ENCODE measurements around the gene FER. TPM values are rescaled to one million over a fixed set of nuclear protein-coding genes. Genes with fewer than 3 reads are reported as not detected.

FER gene
- total RNA-seq, 2 experiments from 2014 or later, result 9.4 to 10.0 TPM

GRCh38 chr5:109225716-109226625 is 478.3 kb downstream of the FER start:
- BruUV-seq (replicated peaks), result no TSS peak
- POLR2A ChIA-PET, result no interaction called here
- no peaks in the 10 kb centered on the region for H3K9me2 ChIP-seq (ENCODE audit: insufficient read depth, low read length)
- H3K4me3 ChIP-seq (ENCODE audit: low read depth, low read length, poor library complexity, severe bottlenecking), result no peak overlapping the region
- H3K79me2 ChIP-seq (ENCODE audit: insufficient read depth, low read depth, low read length), result no peaks in the 10 kb centered on the region
- intact Hi-C loops (cut with micrococcal nuclease; ENCODE audit: unreplicated experiment), result no loop called here
- H3K36me3 ChIP-seq (ENCODE audit: insufficient read depth, low read length), result no peaks in the 10 kb centered on the region
- no peaks in the 10 kb centered on the region for H4K20me1 ChIP-seq (ENCODE audit: insufficient read depth, low read length)
- H3K27ac ChIP-seq (ENCODE audit: low read depth, low read length, poor library complexity, severe bottlenecking), result no peak overlapping the region
- no peak overlapping the region for H3K4me2 ChIP-seq (ENCODE audit: low read length)
- no peak for TF ChIP-seq CTCF (conservative IDR thresholded peaks at IDR 0.05; ENCODE audit: low read length)
- no peak for TF ChIP-seq EZH2phosphoT487 (IDR thresholded peaks at IDR 0.05; ENCODE audit: borderline replicate concordance, low read depth, low read length)
- H3K9me3 ChIP-seq (ENCODE audit: low read length), result no peaks in the 10 kb centered on the region
- H3K4me1 ChIP-seq (ENCODE audit: insufficient read depth, low read length, poor library complexity, severe bottlenecking), result no peaks in the 10 kb centered on the region
- CTCF ChIA-PET (ENCODE audit: unreplicated experiment), result no interaction called here
- H2AFZ ChIP-seq (ENCODE audit: low read length), result no peak overlapping the region
- DNase-seq (ENCODE audit: low spot score), result no peak

DNA sequence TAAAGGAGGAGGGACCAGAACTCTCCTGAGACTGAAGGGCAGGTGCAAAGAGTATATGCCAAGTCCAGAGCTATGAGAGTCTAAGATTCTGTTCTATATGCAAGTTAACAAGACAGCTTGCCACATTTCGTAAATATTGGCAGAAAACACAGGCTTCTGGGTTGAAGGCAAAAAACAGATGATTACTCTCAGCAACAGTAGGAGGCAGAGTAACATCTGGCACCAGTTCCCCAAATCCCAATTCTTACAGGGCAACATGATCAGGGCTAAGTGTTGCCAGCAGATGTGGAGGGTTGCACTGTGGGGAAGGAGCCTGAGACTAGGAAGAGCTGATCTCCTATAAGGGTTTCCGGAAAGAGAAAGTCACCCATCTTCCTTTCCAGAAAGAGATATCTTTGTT is 482.7 kb downstream of the FER start:
- Histone ChIP-seq H3K9me3 (ENCODE audit: low read length) (no peaks in the 10 kb centered on the region), H3K27ac (ENCODE audit: low read depth, low read length, poor library complexity, severe bottlenecking) (no peak overlapping the region), H3K79me2 (ENCODE audit: insufficient read depth, low read depth, low read length) (no peaks in the 10 kb centered on the region), H3K4me1 (ENCODE audit: insufficient read depth, low read length, poor library complexity, severe bottlenecking) (no peaks in the 10 kb centered on the region), H4K20me1 (ENCODE audit: insufficient read depth, low read length) (no peaks in the 10 kb centered on the region), H2AFZ (ENCODE audit: low read length) (no peak overlapping the region), H3K4me2 (ENCODE audit: low read length) (no peak overlapping the region), H3K4me3 (ENCODE audit: low read depth, low read length, poor library complexity, severe bottlenecking) (no peak overlapping the region), H3K36me3 (ENCODE audit: insufficient read depth, low read length) (no peaks in the 10 kb centered on the region), H3K9me2 (ENCODE audit: insufficient read depth, low read length) (no peaks in the 10 kb centered on the region)
- intact Hi-C loops (cut with micrococcal nuclease; ENCODE audit: unreplicated experiment), result no loop called here
- ChIA-PET CTCF (ENCODE audit: unreplicated experiment) (no interaction called here), POLR2A (interaction anchor here (1.1 kb wide), 1 partner anchor 156 kb away, joined by 3 read pairs; no protein-coding TSS in a partner anchor)
- no TSS peak for BruUV-seq (replicated peaks)
- TF ChIP-seq CTCF (conservative IDR thresholded peaks at IDR 0.05; ENCODE audit: low read length) (no peak), EZH2phosphoT487 (IDR thresholded peaks at IDR 0.05; ENCODE audit: borderline replicate concordance, low read depth, low read length) (no peak)
- DNase-seq (ENCODE audit: low spot score), result no peak

- Histone ChIP-seq H3K9me3 (ENCODE audit: low read length) (no peaks in the 10 kb centered on the region), H3K4me3 (ENCODE audit: low read depth, low read length, poor library complexity, severe bottlenecking) (no peak overlapping the region), H3K4me2 (ENCODE audit: low read length) (no peak overlapping the region), H3K79me2 (ENCODE audit: insufficient read depth, low read depth, low read length) (no peaks in the 10 kb centered on the region), H3K27ac (ENCODE audit: low read depth, low read length, poor library complexity, severe bottlenecking) (no peak overlapping the region), H4K20me1 (ENCODE audit: insufficient read depth, low read length) (no peaks in the 10 kb centered on the region), H2AFZ (ENCODE audit: low read length) (no peak overlapping the region), H3K4me1 (ENCODE audit: insufficient read depth, low read length, poor library complexity, severe bottlenecking) (no peaks in the 10 kb centered on the region), H3K36me3 (ENCODE audit: insufficient read depth, low read length) (no peaks in the 10 kb centered on the region), H3K9me2 (ENCODE audit: insufficient read depth, low read length) (no peaks in the 10 kb centered on the region)
- BruUV-seq (replicated peaks), result no TSS peak
- POLR2A ChIA-PET, result interaction anchor here (1.1 kb wide), 1 partner anchor 157 kb away, joined by 3 read pairs; no protein-coding TSS in a partner anchor
- CTCF ChIA-PET (ENCODE audit: unreplicated experiment), result no interaction called here
- intact Hi-C loops (cut with micrococcal nuclease; ENCODE audit: unreplicated experiment), result no loop called here
- no peak for TF ChIP-seq CTCF (conservative IDR thresholded peaks at IDR 0.05; ENCODE audit: low read length)
- no peak for TF ChIP-seq EZH2phosphoT487 (IDR thresholded peaks at IDR 0.05; ENCODE audit: borderline replicate concordance, low read depth, low read length)
- no peak for DNase-seq (ENCODE audit: low spot score)
These were observed 483.6 kb downstream of the FER start for GRCh38 chr5:109231331-109231730.

Data from OCI-LY7 (cell line).